ENCODE results near the gene WIPF2. TPM values are rescaled to one million over a fixed set of nuclear protein-coding genes. Genes with fewer than 3 reads are reported as not detected.

The WIPF2 gene
- polyA plus RNA-seq, 1 donor = 24.5 TPM

GRCh38 chr17:40178021-40178601, 41.0 kb upstream of the WIPF2 start:
- H3K4me3 ChIP-seq (ENCODE audit: low read length) = peak overlapping the region; percentile 63
- no peak overlapping the region for H3K27ac ChIP-seq (ENCODE audit: low read length)
- peaks cover 2% of the 10 kb centered on the region for H3K9me3 ChIP-seq (ENCODE audit: control insufficient read depth, low read depth, low read length)
- DNase-seq = peak in 1 of 2 donors; percentile 44
- WGBS (ENCODE audit: insufficient coverage, low lambda C conversion rate) = no CpG with 5 or more reads among the region's 46 CpGs
- H3K36me3 ChIP-seq (ENCODE audit: control insufficient read depth, insufficient read depth, low read length) = peaks cover 11% of the 10 kb centered on the region
- no peaks in the 10 kb centered on the region for H3K27me3 ChIP-seq (ENCODE audit: control insufficient read depth, insufficient read depth, low read length)
- H3K4me1 ChIP-seq (ENCODE audit: control insufficient read depth, insufficient read depth, low read length) = peaks cover 45% of the 10 kb centered on the region

GRCh38 chr17:40178660-40179059, 40.4 kb upstream of the WIPF2 start:
- Histone ChIP-seq H3K36me3 (ENCODE audit: control insufficient read depth, insufficient read depth, low read length) (peaks cover 8% of the 10 kb centered on the region), H3K4me3 (ENCODE audit: low read length) (peak overlapping the region; percentile 63), H3K9me3 (ENCODE audit: control insufficient read depth, low read depth, low read length) (peaks cover 2% of the 10 kb centered on the region), H3K27me3 (ENCODE audit: control insufficient read depth, insufficient read depth, low read length) (no peaks in the 10 kb centered on the region), H3K27ac (ENCODE audit: low read length) (no peak overlapping the region), H3K4me1 (ENCODE audit: control insufficient read depth, insufficient read depth, low read length) (peaks cover 45% of the 10 kb centered on the region)
- WGBS (ENCODE audit: insufficient coverage, low lambda C conversion rate) = no CpG with 5 or more reads among the region's 7 CpGs
- no peak for DNase-seq

GRCh38 chr17:40179923-40180659, 39.0 kb upstream of the WIPF2 start:
- H3K4me1 ChIP-seq (ENCODE audit: control insufficient read depth, insufficient read depth, low read length) = peaks cover 45% of the 10 kb centered on the region
- DNase-seq = peak in 1 of 2 donors; percentile 41
- peak overlapping the region; percentile 39 for H3K27ac ChIP-seq (ENCODE audit: low read length)

GRCh38 chr17:40180694-40181093, 38.4 kb upstream of the WIPF2 start:
- H3K4me3 ChIP-seq (ENCODE audit: low read length) = no peak overlapping the region
- peak; percentile 86 to 92 for DNase-seq
- peaks cover 2% of the 10 kb centered on the region for H3K9me3 ChIP-seq (ENCODE audit: control insufficient read depth, low read depth, low read length)
- no CpG with 5 or more reads among the region's 5 CpGs for WGBS (ENCODE audit: insufficient coverage, low lambda C conversion rate)
- H3K4me1 ChIP-seq (ENCODE audit: control insufficient read depth, insufficient read depth, low read length) = peaks cover 45% of the 10 kb centered on the region
- peak overlapping the region; percentile 39 for H3K27ac ChIP-seq (ENCODE audit: low read length)
- peaks cover 3% of the 10 kb centered on the region for H3K36me3 ChIP-seq (ENCODE audit: control insufficient read depth, insufficient read depth, low read length)
- no peaks in the 10 kb centered on the region for H3K27me3 ChIP-seq (ENCODE audit: control insufficient read depth, insufficient read depth, low read length)

More at GRCh38 chr17:40179923-40180659, 39.0 kb upstream of the WIPF2 start:
- Histone ChIP-seq H3K36me3 (ENCODE audit: control insufficient read depth, insufficient read depth, low read length) (peaks cover 4% of the 10 kb centered on the region), H3K9me3 (ENCODE audit: control insufficient read depth, low read depth, low read length) (peaks cover 2% of the 10 kb centered on the region), H3K27me3 (ENCODE audit: control insufficient read depth, insufficient read depth, low read length) (no peaks in the 10 kb centered on the region), H3K4me3 (ENCODE audit: low read length) (no peak overlapping the region)
- WGBS (ENCODE audit: insufficient coverage, low lambda C conversion rate) = no CpG with 5 or more reads among the region's 6 CpGs

GRCh38 chr17:40181205-40181604, 37.9 kb upstream of the WIPF2 start:
- no peak overlapping the region for H3K4me3 ChIP-seq (ENCODE audit: low read length)
- H3K9me3 ChIP-seq (ENCODE audit: control insufficient read depth, low read depth, low read length) = peaks cover 2% of the 10 kb centered on the region
- H3K27me3 ChIP-seq (ENCODE audit: control insufficient read depth, insufficient read depth, low read length) = no peaks in the 10 kb centered on the region
- WGBS (ENCODE audit: insufficient coverage, low lambda C conversion rate) = no CpG with 5 or more reads among the region's 8 CpGs
- DNase-seq = no peak
- peak overlapping the region; percentile 39 for H3K27ac ChIP-seq (ENCODE audit: low read length)
- H3K36me3 ChIP-seq (ENCODE audit: control insufficient read depth, insufficient read depth, low read length) = no peaks in the 10 kb centered on the region
- H3K4me1 ChIP-seq (ENCODE audit: control insufficient read depth, insufficient read depth, low read length) = peaks cover 40% of the 10 kb centered on the region

GRCh38 chr17:40182606-40183005, 36.5 kb upstream of the WIPF2 start:
- Histone ChIP-seq H3K9me3 (ENCODE audit: control insufficient read depth, low read depth, low read length) (peaks cover 2% of the 10 kb centered on the region), H3K4me3 (ENCODE audit: low read length) (no peak overlapping the region), H3K27me3 (ENCODE audit: control insufficient read depth, insufficient read depth, low read length) (no peaks in the 10 kb centered on the region), H3K27ac (ENCODE audit: low read length) (no peak overlapping the region), H3K36me3 (ENCODE audit: control insufficient read depth, insufficient read depth, low read length) (no peaks in the 10 kb centered on the region), H3K4me1 (ENCODE audit: control insufficient read depth, insufficient read depth, low read length) (peaks cover 30% of the 10 kb centered on the region)
- DNase-seq = no peak
- no CpG with 5 or more reads among the region's 6 CpGs for WGBS (ENCODE audit: insufficient coverage, low lambda C conversion rate)

- Histone ChIP-seq H3K4me1 (ENCODE audit: control insufficient read depth, insufficient read depth, low read length) (peaks cover 10% of the 10 kb centered on the region), H3K36me3 (ENCODE audit: control insufficient read depth, insufficient read depth, low read length) (peaks cover 7% of the 10 kb centered on the region), H3K27me3 (ENCODE audit: control insufficient read depth, insufficient read depth, low read length) (no peaks in the 10 kb centered on the region), H3K9me3 (ENCODE audit: control insufficient read depth, low read depth, low read length) (no peaks in the 10 kb centered on the region), H3K4me3 (ENCODE audit: low read length) (no peak overlapping the region), H3K27ac (ENCODE audit: low read length) (no peak overlapping the region)
- DNase-seq = no peak
- WGBS (ENCODE audit: insufficient coverage, low lambda C conversion rate) = no CpG with 5 or more reads among the region's 3 CpGs
Observed at GRCh38 chr17:40187238-40187637, 31.9 kb upstream of the WIPF2 start.

- H3K27me3 ChIP-seq (ENCODE audit: control insufficient read depth, insufficient read depth, low read length) = no peaks in the 10 kb centered on the region
- H3K9me3 ChIP-seq (ENCODE audit: control insufficient read depth, low read depth, low read length) = no peaks in the 10 kb centered on the region
- no peak for DNase-seq
- H3K4me3 ChIP-seq (ENCODE audit: low read length) = no peak overlapping the region
- H3K4me1 ChIP-seq (ENCODE audit: control insufficient read depth, insufficient read depth, low read length) = peaks cover 10% of the 10 kb centered on the region
- WGBS (ENCODE audit: insufficient coverage, low lambda C conversion rate) = no CpG with 5 or more reads among the region's 6 CpGs
- H3K36me3 ChIP-seq (ENCODE audit: control insufficient read depth, insufficient read depth, low read length) = peaks cover 17% of the 10 kb centered on the region
- no peak overlapping the region for H3K27ac ChIP-seq (ENCODE audit: low read length)
Observed at GRCh38 chr17:40188694-40189093, 30.4 kb upstream of the WIPF2 start.

- DNase-seq = no peak
- Histone ChIP-seq H3K4me1 (ENCODE audit: control insufficient read depth, insufficient read depth, low read length) (peaks cover 10% of the 10 kb centered on the region), H3K4me3 (ENCODE audit: low read length) (peak overlapping the region; percentile 48), H3K36me3 (ENCODE audit: control insufficient read depth, insufficient read depth, low read length) (peaks cover 17% of the 10 kb centered on the region), H3K27ac (ENCODE audit: low read length) (no peak overlapping the region), H3K9me3 (ENCODE audit: control insufficient read depth, low read depth, low read length) (no peaks in the 10 kb centered on the region), H3K27me3 (ENCODE audit: control insufficient read depth, insufficient read depth, low read length) (no peaks in the 10 kb centered on the region)
- no CpG with 5 or more reads among the region's 15 CpGs for WGBS (ENCODE audit: insufficient coverage, low lambda C conversion rate)
Observed at GRCh38 chr17:40190197-40191021, 28.7 kb upstream of the WIPF2 start.
